GM12878 (cell line): ENCODE measurements around the gene BTNL2. TPM values are rescaled to one million over a fixed set of nuclear protein-coding genes. Genes with fewer than 3 reads are reported as not detected.

Experiments used
- ATAC-seq: fragments of 200-7000 bp; cut with Tn5 transposase; 3 replicates; pipeline ENCODE4 v1.9.1; 2020; ENCODE audit warnings: mild to moderate bottlenecking, moderate library complexity
- BruUV-seq: library from RNA; stranded (reverse); fragments of 400-500 nt; replicated peaks from 2 replicates; lab custom pipeline; 2021; lab: Mats Ljungman, UMichigan
- CTCF ChIA-PET: fragments of 300-600 bp; sonication (Branson Sonifier 250); formaldehyde crosslinking; extraction: SDS; loops from one replicate; lab custom pipeline; 2021; ENCODE audit warnings: inconsistent platforms; lab: Yijun Ruan, JAX
- POLR2A ChIA-PET: fragments of 350-600 bp; formaldehyde crosslinking; extraction: SDS; loops from one replicate; lab custom pipeline; 2021; ENCODE audit warnings: inconsistent platforms; lab: Charles Lee
- RAD21 ChIA-PET: fragments of 300-600 bp; sonication (Branson Sonifier 250); formaldehyde crosslinking; loops from one replicate; lab custom pipeline; 2023; ENCODE audit warnings: antibody characterized with exemption; ENCODE audit not compliant: unreplicated experiment; lab: Charles Lee
- SMC1A ChIA-PET: fragments of 300-600 bp; sonication (Branson Sonifier 250); formaldehyde crosslinking; loops from one replicate; lab custom pipeline; 2023; ENCODE audit not compliant: unreplicated experiment, uncharacterized antibody; lab: Charles Lee
- DNase-seq: peaks from one replicate; pipeline ENCODE4 v3.0.0-alpha.2; 2011; ENCODE audit warnings: low read depth, low spot score
- FAIRE-seq: peaks from 3 replicates; lab custom pipeline; 2011; peaks lifted over from hg19 to GRCh38; lab: Jason Lieb, UNC
- H2AFZ ChIP-seq: 2 replicates; pipeline ENCODE4 v1.6.0; 2011; ENCODE audit warnings: low read depth, low read length, control low read depth; ENCODE audit not compliant: control insufficient read depth
- H3K27ac ChIP-seq: 2 replicates; pipeline ENCODE4 v1.5.1; 2011; ENCODE audit warnings: control low read depth; ENCODE audit not compliant: control insufficient read depth, insufficient read depth
- H3K27me3 ChIP-seq, 2 experiments: replicated peaks in 1 of 2; 2 replicates each; pipeline versions ENCODE4 v1.6.0 to v1.6.1; 2011; ENCODE audit warnings: low read length in 1 of 2; ENCODE audit not compliant: control insufficient read depth in 2 of 2, insufficient read depth in 2 of 2
- H3K36me3 ChIP-seq, 2 experiments: 2 replicates each; pipeline ENCODE4 v1.5.1; 2011; ENCODE audit warnings: low read length in 1 of 2; ENCODE audit not compliant: control insufficient read depth in 2 of 2, insufficient read depth in 2 of 2
- H3K4me1 ChIP-seq: 2 replicates; pipeline ENCODE4 v1.6.1; 2011; ENCODE audit warnings: mild to moderate bottlenecking, low read length, moderate library complexity, mixed read lengths; ENCODE audit not compliant: control insufficient read depth, insufficient read depth
- H3K4me2 ChIP-seq: 2 replicates; pipeline ENCODE4 v1.6.0; 2011; ENCODE audit warnings: control low read depth; ENCODE audit not compliant: control insufficient read depth, insufficient read depth
- H3K4me3 ChIP-seq: fragments of 200-600 bp; sonication (generic); 2 replicates; pipeline ENCODE4 v1.5.1; 2016
- H3K79me2 ChIP-seq: 2 replicates; pipeline ENCODE4 v1.6.0; 2011; ENCODE audit warnings: low read length; ENCODE audit not compliant: control insufficient read depth, insufficient read depth
- H3K9ac ChIP-seq: 2 replicates; pipeline ENCODE4 v1.8.0; 2011; ENCODE audit warnings: low read length, control low read depth, mixed read lengths; ENCODE audit not compliant: control insufficient read depth, insufficient read depth
- H3K9me3 ChIP-seq: replicated peaks from 3 replicates; pipeline ENCODE4 v1.5.1; 2011; ENCODE audit warnings: mild to moderate bottlenecking, low read length; ENCODE audit not compliant: control insufficient read depth, insufficient read depth
- H4K20me1 ChIP-seq: 2 replicates; pipeline ENCODE4 v1.6.0; 2011; ENCODE audit not compliant: control insufficient read depth, insufficient read depth
- CBX5 ChIP-seq: sonication (generic); IDR thresholded peaks from 2 replicates; pipeline ENCODE4 v1.6.1; 2016; ENCODE audit warnings: low read depth, moderate library complexity, mild to moderate bottlenecking, inconsistent platforms
- CREM ChIP-seq: IDR thresholded peaks from 2 replicates; pipeline ENCODE4 v1.6.1; 2014; ENCODE audit warnings: antibody characterized with exemption, low read depth
- FOXM1 ChIP-seq: IDR thresholded peaks from 2 replicates; pipeline ENCODE4 v1.6.1; 2012; ENCODE audit warnings: low read depth, mild to moderate bottlenecking, inconsistent platforms, low read length, moderate library complexity
- GABPA ChIP-seq: IDR thresholded peaks from 2 replicates; pipeline ENCODE4 v1.6.1; 2014; ENCODE audit warnings: antibody characterized with exemption, low read depth, mild to moderate bottlenecking, inconsistent platforms
- MEF2B ChIP-seq: fragments of 450-650 bp; IDR thresholded peaks from 2 replicates; pipeline ENCODE4 v1.6.1; 2018; ENCODE audit warnings: mild to moderate bottlenecking, moderate library complexity; ENCODE audit not compliant: partially characterized antibody, poor library complexity, severe bottlenecking
- SRF ChIP-seq, 2 experiments: IDR thresholded peaks; 2 replicates each; pipeline ENCODE4 v1.6.1; 2011; ENCODE audit warnings: low read depth in 2 of 2, low read length in 2 of 2, mild to moderate bottlenecking in 1 of 2, moderate library complexity in 1 of 2
- SUZ12 ChIP-seq: fragments of 200-600 bp; sonication (generic); IDR thresholded peaks from one replicate; pipeline ENCODE4 v1.6.1; 2018; ENCODE audit warnings: antibody characterized with exemption, mild to moderate bottlenecking; ENCODE audit not compliant: unreplicated experiment
- ZZZ3 ChIP-seq: IDR thresholded peaks from 2 replicates; pipeline ENCODE4 v1.6.1; 2011; ENCODE audit warnings: low read depth; ENCODE audit not compliant: control insufficient read depth, insufficient read length
- WGBS: methylation state at CpG from one replicate; pipeline ENCODE4 v1.1.6; 2016; ENCODE audit warnings: low lambda C conversion rate; ENCODE audit not compliant: insufficient replicate concordance, insufficient coverage; ENCODE audit errors: missing lambda C conversion rate; 5-methylcytosine and 5-hydroxymethylcytosine counted together
- in situ Hi-C: fragments of 300-500 bp; cut with MboI; formaldehyde crosslinking; loops from 9 replicates; pipeline ENCODE4 v1.14.3; 2018; ENCODE audit warnings: mixed read lengths
- intact Hi-C: fragments of 100-400 bp; cut with micrococcal nuclease; formaldehyde crosslinking; loops from one replicate; pipeline ENCODE4 v1.14.2; 2022; ENCODE audit not compliant: unreplicated experiment
- polyA plus RNA-seq, 11 experiments: library from polyadenylated mRNA; depleted of rRNA in 4 of 11; unstranded in 6 of 11; stranded (reverse) in 5 of 11; fragments of >200 nt; fragmentation: Nextera tagmentation in 4 of 11; fragmentation: Illumina TruSeq in 1 of 11; extraction: Ambion mirVana in 4 of 11; extraction: Trizol in 1 of 11; gene quantifications; 1 replicate in 1 of 11; 2 replicates in 10 of 11; pipeline versions ENCODE4 v1.2.1 to v1.2.3, GENCODE V29; 2011 to 2016; ENCODE audit warnings: inconsistent platforms in 2 of 11, missing spikeins in 2 of 11, low read depth in 1 of 11
- total RNA-seq, 4 experiments: library from RNA; depleted of rRNA in 3 of 4; stranded (reverse); fragments of >200 nt in 3 of 4; fragmentation: Illumina TruSeq in 1 of 4; extraction: Trizol in 1 of 4; gene quantifications; 2 replicates each; pipeline versions ENCODE4 v1.2.1 to v1.2.3, GENCODE V29; 2013 to 2021
- TF ChIP-seq, protein P1 (sequence below): fragments of 450-650 bp; formaldehyde crosslinking; IDR thresholded peaks from 2 replicates; pipeline ENCODE4 v1.5.0; 2022; ENCODE audit warnings: mild to moderate bottlenecking, missing genetic modification characterization
- TF ChIP-seq, protein P2 (sequence below): IDR thresholded peaks from 2 replicates; pipeline ENCODE4 v1.6.1; 2012; ENCODE audit warnings: low read depth, low read length, improper control_type of control experiment

Gene BTNL2
- total and polyA plus RNA-seq, 10 of the 15 experiments (the other 5 are each of a cell fraction or from before 2014, with no cell fraction given): 0.11 to 0.29 (median 0.26) TPM; not detected in 5

DNA sequence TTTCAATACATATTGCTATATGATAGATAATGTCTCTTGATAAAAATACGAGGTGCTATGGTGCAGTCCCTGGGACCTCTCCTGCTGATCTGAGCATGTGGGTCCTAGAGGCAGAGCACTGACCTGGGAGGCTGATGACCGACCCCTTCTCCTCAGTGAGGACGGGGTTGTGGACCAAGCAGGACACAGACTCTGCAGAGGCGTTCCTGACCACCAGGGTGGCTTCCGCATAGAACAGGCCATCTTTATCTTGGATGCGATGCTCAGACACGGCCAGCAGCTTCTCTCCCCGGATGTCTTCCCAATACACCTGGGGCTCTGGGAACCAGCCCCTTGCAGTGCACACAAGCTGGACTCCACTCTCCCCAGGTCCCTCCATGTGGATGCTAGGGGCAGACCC lies 4.2 kb downstream of the BTNL2 start:
- intact Hi-C loops (no loop called here), in situ Hi-C loops (no loop called here)
- H3K4me3 ChIP-seq: no peak overlapping the region
- TF ChIP-seq SUZ12: no peak
- WGBS: 43% methylated on average over 8 of the region's 8 CpGs
- no peak overlapping the region for H2AFZ ChIP-seq
- ChIA-PET POLR2A (interaction anchor here (0.6 to 1.1 kb wide), 2 partner anchors 169 to 298 kb away, joined by 3 read pairs; no protein-coding TSS in a partner anchor), RAD21 (interaction anchor here (1.8 kb wide), 1 partner anchor 383 kb away, joined by 4 read pairs; no protein-coding TSS in a partner anchor), CTCF (interaction anchor here (2.1 to 3.3 kb wide), 3 partner anchors 11 to 298 kb away, joined by 9 to 20 read pairs (median 13); no protein-coding TSS in a partner anchor), SMC1A (interaction anchor here (1.6 to 2.6 kb wide), 3 partner anchors 158 to 465 kb away, joined by 5 to 9 read pairs (median 6); no protein-coding TSS in a partner anchor)
- no peaks in the 10 kb centered on the region for H4K20me1 ChIP-seq
- no peak overlapping the region for H3K27ac ChIP-seq
- DNase-seq (no peak), FAIRE-seq (no peak), ATAC-seq (no peak)
- no peak overlapping the region for H3K4me2 ChIP-seq
- no peaks in the 10 kb centered on the region for H3K79me2 ChIP-seq
- no peaks in the 10 kb centered on the region for H3K36me3 ChIP-seq
- H3K27me3 ChIP-seq: peaks cover 2 to 4% of the 10 kb centered on the region in 2 experiments; a peak in 1 of 4 replicates
- peaks cover 2% of the 10 kb centered on the region; the same call in 1 of the 3 replicates for H3K9me3 ChIP-seq
- H3K9ac ChIP-seq: no peak overlapping the region
- BruUV-seq: no TSS peak
- peaks cover 4% of the 10 kb centered on the region for H3K4me1 ChIP-seq

DNA sequence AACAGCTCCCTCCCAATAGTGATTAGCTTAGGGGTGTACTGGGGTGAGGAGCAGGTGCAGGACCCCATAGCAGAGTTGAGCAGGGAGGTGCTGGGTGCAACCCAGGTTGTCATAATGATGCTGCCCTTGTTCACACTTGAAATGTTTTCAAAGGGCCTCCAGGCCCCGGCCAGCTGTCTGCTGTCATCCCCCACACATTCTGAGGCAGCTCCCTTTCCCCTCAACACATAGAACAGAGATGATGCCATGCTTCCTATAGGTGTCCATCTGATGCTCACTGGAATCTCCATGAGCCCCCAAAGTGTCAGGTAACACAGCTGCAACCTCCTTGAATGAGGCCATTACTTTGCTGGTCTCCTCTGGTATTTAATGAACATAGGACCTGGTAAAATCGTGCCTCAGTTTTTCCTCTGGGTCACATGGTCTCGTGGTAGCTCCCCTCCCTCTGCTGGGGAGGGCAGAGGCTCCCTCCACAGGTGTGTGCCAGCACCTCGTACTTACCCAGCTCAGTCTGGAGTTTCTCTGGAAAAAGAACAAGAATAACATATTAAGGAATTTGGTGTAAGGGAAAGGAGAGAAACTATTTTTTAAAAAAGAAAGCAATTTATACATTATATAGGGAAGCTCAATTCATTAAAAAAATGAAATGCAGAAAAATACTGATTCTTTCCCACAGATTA lies 5.6 kb downstream of the BTNL2 start:
- Histone ChIP-seq H3K9me3 (peaks cover 2% of the 10 kb centered on the region; the same call in 1 of the 3 replicates), H3K79me2 (no peaks in the 10 kb centered on the region), H4K20me1 (no peaks in the 10 kb centered on the region), H3K4me3 (no peak overlapping the region), H3K9ac (no peak overlapping the region), H3K27me3 (peaks cover 0 to 4% of the 10 kb centered on the region in 2 experiments; a peak in 1 of 4 replicates), H3K4me2 (no peak overlapping the region), H3K4me1 (peaks cover 8% of the 10 kb centered on the region), H2AFZ (no peak overlapping the region), H3K27ac (no peak overlapping the region), H3K36me3 (no peaks in the 10 kb centered on the region)
- ChIA-PET CTCF (interaction anchor here (0.8 to 3.3 kb wide), 11 partner anchors 9 to 511 kb away, joined by 3 to 13 read pairs (median 4); no protein-coding TSS in a partner anchor), POLR2A (interaction anchor here (1.0 kb wide), 1 partner anchor 310 kb away, joined by 3 read pairs; no protein-coding TSS in a partner anchor), RAD21 (interaction anchor here (0.7 to 2.0 kb wide), 5 partner anchors 12 to 384 kb away, joined by 3 to 6 read pairs (median 4); no protein-coding TSS in a partner anchor), SMC1A (interaction anchor here (1.1 to 2.6 kb wide), 7 partner anchors 9 to 467 kb away, joined by 3 to 9 read pairs (median 6); no protein-coding TSS in a partner anchor)
- in situ Hi-C loops (no loop called here), intact Hi-C loops (no loop called here)
- no TSS peak for BruUV-seq
- 8% methylated on average over 4 of the region's 4 CpGs for WGBS
- no peak for DNase-seq
- ATAC-seq: no peak
- FAIRE-seq: no peak
- no peak for TF ChIP-seq FOXM1
- TF ChIP-seq CBX5: no peak
- TF ChIP-seq ZZZ3: no peak
- no peak for TF ChIP-seq GABPA
- TF ChIP-seq, protein P1, sequence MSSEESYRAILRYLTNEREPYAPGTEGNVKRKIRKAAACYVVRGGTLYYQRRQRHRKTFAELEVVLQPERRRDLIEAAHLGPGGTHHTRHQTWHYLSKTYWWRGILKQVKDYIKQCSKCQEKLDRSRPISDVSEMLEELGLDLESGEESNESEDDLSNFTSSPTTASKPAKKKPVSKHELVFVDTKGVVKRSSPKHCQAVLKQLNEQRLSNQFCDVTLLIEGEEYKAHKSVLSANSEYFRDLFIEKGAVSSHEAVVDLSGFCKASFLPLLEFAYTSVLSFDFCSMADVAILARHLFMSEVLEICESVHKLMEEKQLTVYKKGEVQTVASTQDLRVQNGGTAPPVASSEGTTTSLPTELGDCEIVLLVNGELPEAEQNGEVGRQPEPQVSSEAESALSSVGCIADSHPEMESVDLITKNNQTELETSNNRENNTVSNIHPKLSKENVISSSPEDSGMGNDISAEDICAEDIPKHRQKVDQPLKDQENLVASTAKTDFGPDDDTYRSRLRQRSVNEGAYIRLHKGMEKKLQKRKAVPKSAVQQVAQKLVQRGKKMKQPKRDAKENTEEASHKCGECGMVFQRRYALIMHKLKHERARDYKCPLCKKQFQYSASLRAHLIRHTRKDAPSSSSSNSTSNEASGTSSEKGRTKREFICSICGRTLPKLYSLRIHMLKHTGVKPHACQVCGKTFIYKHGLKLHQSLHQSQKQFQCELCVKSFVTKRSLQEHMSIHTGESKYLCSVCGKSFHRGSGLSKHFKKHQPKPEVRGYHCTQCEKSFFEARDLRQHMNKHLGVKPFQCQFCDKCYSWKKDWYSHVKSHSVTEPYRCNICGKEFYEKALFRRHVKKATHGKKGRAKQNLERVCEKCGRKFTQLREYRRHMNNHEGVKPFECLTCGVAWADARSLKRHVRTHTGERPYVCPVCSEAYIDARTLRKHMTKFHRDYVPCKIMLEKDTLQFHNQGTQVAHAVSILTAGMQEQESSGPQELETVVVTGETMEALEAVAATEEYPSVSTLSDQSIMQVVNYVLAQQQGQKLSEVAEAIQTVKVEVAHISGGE (CRISPR knock-in tag): no peak
- TF ChIP-seq SRF (IDR thresholded peaks at IDR 0.05; ENCODE audit: low read depth in 2 of 2, low read length in 2 of 2): no peak
- TF ChIP-seq CREM: no peak
- TF ChIP-seq, protein P2, sequence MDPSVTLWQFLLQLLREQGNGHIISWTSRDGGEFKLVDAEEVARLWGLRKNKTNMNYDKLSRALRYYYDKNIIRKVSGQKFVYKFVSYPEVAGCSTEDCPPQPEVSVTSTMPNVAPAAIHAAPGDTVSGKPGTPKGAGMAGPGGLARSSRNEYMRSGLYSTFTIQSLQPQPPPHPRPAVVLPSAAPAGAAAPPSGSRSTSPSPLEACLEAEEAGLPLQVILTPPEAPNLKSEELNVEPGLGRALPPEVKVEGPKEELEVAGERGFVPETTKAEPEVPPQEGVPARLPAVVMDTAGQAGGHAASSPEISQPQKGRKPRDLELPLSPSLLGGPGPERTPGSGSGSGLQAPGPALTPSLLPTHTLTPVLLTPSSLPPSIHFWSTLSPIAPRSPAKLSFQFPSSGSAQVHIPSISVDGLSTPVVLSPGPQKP: no peak
- no peak for TF ChIP-seq MEF2B
